Measurements from ENCODE around the gene MAP3K7CL.

GRCh38 chr21:29091033-29091432, 39.4 kb upstream of the MAP3K7CL start:
- TF ChIP-seq CTCF (IDR thresholded peaks at IDR 0.05; ENCODE audit: low read depth, low read length) (no peak), EZH2phosphoT487 (IDR thresholded peaks at IDR 0.05; ENCODE audit: low read depth) (no peak)

Measured in OCI-LY3 (cell line).